GM12892 (cell line): ENCODE data around the gene CLCA2.

ENCODE experiments used
- POLR2A ChIP-seq: IDR thresholded peaks from 2 replicates; pipeline ENCODE4 v1.6.1; 2011; ENCODE audit warnings: low read depth, low read length, control low read depth
- POLR2AphosphoS5 ChIP-seq: IDR thresholded peaks from 2 replicates; pipeline ENCODE4 v1.6.1; 2011; ENCODE audit warnings: low read depth, low read length, control low read depth

DNA sequence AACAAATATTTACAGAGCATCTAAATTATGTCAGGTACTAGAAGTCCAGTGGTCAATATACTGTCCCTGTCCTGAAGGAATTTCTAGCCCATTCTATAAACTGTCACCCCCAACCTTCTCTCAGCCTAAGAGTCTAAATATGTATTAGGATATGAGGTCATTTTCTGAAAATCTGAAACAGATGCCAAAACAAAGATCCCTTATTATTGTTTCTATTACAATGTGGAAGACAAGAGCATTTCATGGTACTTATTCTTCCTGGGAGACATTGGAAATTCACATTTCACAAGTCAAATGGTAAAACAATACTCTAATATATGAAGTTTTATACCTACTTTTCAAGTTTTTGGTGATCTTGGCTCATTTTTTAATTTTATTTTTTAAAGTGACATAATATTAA, 47.3 kb downstream of the CLCA2 start:
- TF ChIP-seq POLR2AphosphoS5 = no peak
- TF ChIP-seq POLR2A = no peak
